Endothelial cell of umbilical vein (primary cell): ENCODE data around the gene NR3C1. TPM values are rescaled to one million over a fixed set of nuclear protein-coding genes. Genes with fewer than 3 reads are reported as not detected.

ENCODE experiments used
- BruUV-seq: library from RNA; stranded (reverse); fragments of 400-500 nt; replicated peaks from 2 replicates; lab custom pipeline; 2021; lab: Mats Ljungman, UMichigan
- CTCF ChIA-PET: fragments of 300-600, 350-600 bp; sonication (Branson Sonifier 250); formaldehyde crosslinking; loops from one replicate; lab custom pipeline; 2021; ENCODE audit warnings: antibody characterized with exemption, inconsistent platforms; lab: Charles Lee
- POLR2A ChIA-PET: fragments of 300-600, 350-600 bp; sonication (Branson Sonifier 250); formaldehyde crosslinking; loops from one replicate; lab custom pipeline; 2021; ENCODE audit warnings: antibody characterized with exemption, inconsistent platforms; lab: Charles Lee
- DNase-seq: peaks from one replicate; pipeline ENCODE4 v3.0.0-alpha.2; 2011; ENCODE audit warnings: low read depth, low spot score
- FAIRE-seq: peaks from 2 replicates; lab custom pipeline; 2011; peaks lifted over from hg19 to GRCh38; lab: Jason Lieb, UNC
- H2AFZ ChIP-seq: 2 replicates; pipeline ENCODE4 v1.6.0; 2012; ENCODE audit warnings: low read depth, low read length, control low read depth, inconsistent platforms
- H3K27ac ChIP-seq: 2 replicates; pipeline ENCODE4 v1.5.1; 2011; ENCODE audit warnings: low read depth, mild to moderate bottlenecking, control low read depth, low read length, moderate library complexity; ENCODE audit not compliant: insufficient read depth
- H3K27me3 ChIP-seq, 2 experiments: 2 replicates each; pipeline versions ENCODE4 v1.6.0 to v1.6.1; 2011; ENCODE audit warnings: low read length in 2 of 2, mixed read lengths in 1 of 2; ENCODE audit not compliant: control insufficient read depth in 2 of 2, insufficient read depth in 2 of 2
- H3K36me3 ChIP-seq, 2 experiments: 2 replicates in 1 of 2; 3 replicates in 1 of 2; pipeline ENCODE4 v1.5.1; 2011; ENCODE audit warnings: low read length in 2 of 2, mild to moderate bottlenecking in 1 of 2, moderate library complexity in 1 of 2; ENCODE audit not compliant: control insufficient read depth in 2 of 2, insufficient read depth in 2 of 2; ENCODE audit errors: extremely low read depth in 1 of 2
- H3K4me1 ChIP-seq: 3 replicates; pipeline ENCODE4 v1.5.1; 2011; ENCODE audit warnings: mild to moderate bottlenecking, low read length; ENCODE audit not compliant: control insufficient read depth, insufficient read depth; ENCODE audit errors: extremely low read depth
- H3K4me2 ChIP-seq: 2 replicates; pipeline ENCODE4 v1.6.1; 2011; ENCODE audit warnings: low read length, control low read depth, mixed read lengths; ENCODE audit not compliant: insufficient read depth
- H3K4me3 ChIP-seq, 3 experiments: fragments of 200-600 bp in 1 of 3; sonication (generic), shearing (Covaris generic) in 1 of 3; replicated peaks in 1 of 3; 2 replicates each; pipeline ENCODE4 v1.5.1; 2011 to 2016; ENCODE audit warnings: control low read depth in 3 of 3, low read length in 3 of 3, mild to moderate bottlenecking in 2 of 3, inconsistent platforms in 1 of 3, low read depth in 1 of 3, moderate library complexity in 1 of 3; ENCODE audit not compliant: insufficient read depth in 1 of 3
- H3K79me2 ChIP-seq: 2 replicates; pipeline ENCODE4 v1.6.0; 2012; ENCODE audit warnings: low read length, inconsistent platforms; ENCODE audit not compliant: control insufficient read depth, insufficient read depth
- H3K9ac ChIP-seq: replicated peaks from 2 replicates; pipeline ENCODE3; 2011; ENCODE audit warnings: low read length, control low read depth; ENCODE audit not compliant: insufficient read depth; ENCODE audit errors: extremely low read depth
- H3K9me1 ChIP-seq: replicated peaks from 3 replicates; pipeline ENCODE4 v1.6.0; 2011; ENCODE audit warnings: mild to moderate bottlenecking, low read length; ENCODE audit not compliant: control insufficient read depth, insufficient read depth; ENCODE audit errors: extremely low read depth
- H3K9me3 ChIP-seq: replicated peaks from 2 replicates; pipeline ENCODE4 v1.5.1; 2012; ENCODE audit warnings: low read length, inconsistent platforms; ENCODE audit not compliant: control insufficient read depth, insufficient read depth
- H4K20me1 ChIP-seq: replicated peaks from 2 replicates; pipeline ENCODE3; 2011; ENCODE audit warnings: mild to moderate bottlenecking, low read length; ENCODE audit not compliant: control insufficient read depth, insufficient read depth; ENCODE audit errors: extremely low read depth
- EZH2 ChIP-seq: IDR thresholded peaks from 2 replicates; pipeline ENCODE4 v1.6.1; 2012; ENCODE audit warnings: borderline replicate concordance, low read depth, mild to moderate bottlenecking, moderate library complexity, low read length, inconsistent platforms; ENCODE audit not compliant: severe bottlenecking
- FOS ChIP-seq: IDR thresholded peaks from 2 replicates; pipeline ENCODE4 v1.6.1; 2011; ENCODE audit warnings: mild to moderate bottlenecking, low read length, moderate library complexity, borderline replicate concordance; ENCODE audit not compliant: insufficient read depth
- GATA2 ChIP-seq: IDR thresholded peaks from 2 replicates; pipeline ENCODE4 v1.7.0; 2011; ENCODE audit warnings: low read depth, mild to moderate bottlenecking, moderate library complexity, mixed read lengths, low read length; ENCODE audit not compliant: insufficient read length, insufficient read depth
- JUN ChIP-seq: IDR thresholded peaks from 2 replicates; pipeline ENCODE4 v1.6.1; 2011; ENCODE audit warnings: borderline replicate concordance, low read depth; ENCODE audit not compliant: insufficient read length, insufficient read depth
- MYC ChIP-seq: IDR thresholded peaks from one replicate; pipeline ENCODE4 v1.6.1; 2011; ENCODE audit warnings: mild to moderate bottlenecking, low read depth, low read length
- POLR2A ChIP-seq: IDR thresholded peaks from 2 replicates; pipeline ENCODE4 v1.6.1; 2012; ENCODE audit warnings: low read depth, mild to moderate bottlenecking, control low read depth, low read length
- POLR2AphosphoS5 ChIP-seq: IDR thresholded peaks from 2 replicates; pipeline ENCODE4 v1.6.1; 2012; ENCODE audit warnings: low read depth, mild to moderate bottlenecking, control low read depth, low read length, moderate library complexity; ENCODE audit not compliant: insufficient read depth
- dilution Hi-C: fragments of 300-500 bp; cut with MboI; formaldehyde crosslinking; loops from one replicate; pipeline ENCODE4 v1.15.0; 2019; ENCODE audit warnings: low sequenced_read_pairs; ENCODE audit not compliant: extremely low pct_ligation_motif_present
- intact Hi-C: fragments of 100-400 bp; cut with micrococcal nuclease; formaldehyde crosslinking; loops from one replicate; pipeline ENCODE4 v1.10.0; 2022
- polyA plus RNA-seq, 4 experiments: library from polyadenylated mRNA; depleted of rRNA in 3 of 4; stranded (reverse) in 3 of 4; unstranded in 1 of 4; fragments of >200 nt; gene quantifications; 2 replicates each; pipeline versions ENCODE4 v1.2.1 to v1.2.3, GENCODE V29; 2011 to 2012; ENCODE audit warnings: missing spikeins in 1 of 4
- total RNA-seq: library from RNA; stranded (reverse); gene quantifications from 2 replicates; pipeline ENCODE4 v1.2.3, GENCODE V29; 2021
- TF ChIP-seq, protein P1 (sequence below), 2 donors: IDR thresholded peaks; 1 replicate in 1 of 2; 2 replicates in 1 of 2; pipeline ENCODE4 v1.5.1; 2011; ENCODE audit warnings: low read length in 2 of 2, mild to moderate bottlenecking in 2 of 2, moderate library complexity in 2 of 2, control low read depth in 1 of 2, inconsistent platforms in 1 of 2, low read depth in 1 of 2; ENCODE audit not compliant: insufficient read depth in 1 of 2; ENCODE audit errors: extremely low read depth in 1 of 2
- TF ChIP-seq, protein P2 (sequence below): IDR thresholded peaks from 2 replicates; pipeline ENCODE4 v1.6.1; 2011; ENCODE audit not compliant: insufficient read depth, insufficient read length

NR3C1 gene
- total and polyA plus RNA-seq, 2 donors (not counting 3 experiments of a cell fraction or from before 2014, with no cell fraction given): 4.1 to 17.0 TPM

DNA sequence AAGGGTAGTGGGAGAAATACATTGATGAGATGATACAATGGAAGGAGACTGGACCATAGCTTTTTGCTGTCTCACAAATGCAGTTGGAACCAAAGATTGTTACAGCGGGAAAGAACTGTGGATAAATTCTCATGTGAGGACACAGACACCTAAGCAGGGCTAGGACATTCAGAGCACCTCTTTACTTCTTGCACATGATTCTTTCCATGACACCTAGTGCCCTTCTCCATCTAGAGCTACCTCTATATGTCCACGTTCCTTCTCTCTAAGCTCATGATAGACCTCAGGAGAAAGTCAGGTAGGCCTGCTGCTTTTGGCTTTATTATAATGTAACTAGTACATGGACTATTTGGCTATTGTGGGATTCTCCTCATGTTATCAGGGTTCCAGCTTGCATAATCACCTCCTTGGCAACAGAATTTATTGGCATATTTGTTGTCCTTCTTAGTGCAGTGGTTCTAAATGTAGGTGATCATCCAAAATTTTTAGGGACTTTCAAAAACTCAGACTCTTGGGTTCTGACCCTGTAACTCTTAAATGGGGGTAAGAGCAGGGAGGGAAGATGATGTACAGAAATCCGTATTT, 27.2 kb downstream of the NR3C1 start:
- no peak for FAIRE-seq
- dilution Hi-C loops: loop anchor here (25.0 kb wide), 1 partner anchor 164 kb away; no protein-coding TSS in a partner anchor

DNA sequence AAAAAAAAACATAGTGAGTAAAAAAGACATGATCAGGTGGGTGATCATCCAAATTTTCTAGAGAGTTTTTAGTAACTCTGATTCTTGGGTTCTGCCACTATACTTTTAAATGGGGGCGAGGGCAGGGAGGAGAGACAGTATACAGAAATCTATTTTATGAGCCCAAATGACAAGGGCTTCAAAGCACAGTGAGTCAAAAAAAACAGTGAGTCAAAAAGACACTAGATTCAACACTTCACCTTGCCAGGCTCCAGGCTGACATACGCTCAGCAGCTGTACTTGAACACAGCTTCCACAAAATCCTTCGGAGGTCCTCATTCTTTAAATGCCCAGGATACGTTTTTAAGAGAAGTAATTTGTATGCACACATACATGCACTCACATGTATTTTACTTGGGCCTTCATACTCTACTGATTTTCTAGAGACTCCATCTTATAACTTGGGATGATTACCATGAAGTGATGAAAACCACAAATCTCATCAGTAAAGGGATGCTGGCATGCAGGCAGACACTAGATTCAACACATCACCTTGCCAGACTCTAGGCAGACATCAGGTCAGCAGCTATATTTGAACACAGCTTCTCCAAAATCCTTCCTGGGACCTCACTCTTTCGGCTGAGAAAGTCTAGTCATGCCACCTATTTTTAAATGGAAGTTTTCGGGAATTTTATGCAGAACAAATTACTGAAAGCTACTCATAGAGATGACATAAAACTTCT, 28.8 kb downstream of the NR3C1 start:
- Histone ChIP-seq H3K79me2 (peaks cover 32% of the 10 kb centered on the region), H4K20me1 (no peaks in the 10 kb centered on the region), H3K27ac (no peak overlapping the region), H3K4me1 (peaks cover 11% of the 10 kb centered on the region), H2AFZ (no peak overlapping the region), H3K36me3 (no peaks in the 10 kb centered on the region), H3K4me2 (no peak overlapping the region), H3K4me3 (no peak overlapping the region), H3K9me1 (no peaks in the 10 kb centered on the region), H3K27me3 (no peaks in the 10 kb centered on the region), H3K9ac (no peak overlapping the region), H3K9me3 (no peaks in the 10 kb centered on the region)
- ChIA-PET POLR2A (no interaction called here), CTCF (no interaction called here)
- BruUV-seq: no TSS peak
- no peak for DNase-seq
- TF ChIP-seq FOS (no peak), POLR2A (no peak), EZH2 (no peak), GATA2 (no peak), MYC (no peak), JUN (no peak), POLR2AphosphoS5 (no peak)
- TF ChIP-seq, protein P1, sequence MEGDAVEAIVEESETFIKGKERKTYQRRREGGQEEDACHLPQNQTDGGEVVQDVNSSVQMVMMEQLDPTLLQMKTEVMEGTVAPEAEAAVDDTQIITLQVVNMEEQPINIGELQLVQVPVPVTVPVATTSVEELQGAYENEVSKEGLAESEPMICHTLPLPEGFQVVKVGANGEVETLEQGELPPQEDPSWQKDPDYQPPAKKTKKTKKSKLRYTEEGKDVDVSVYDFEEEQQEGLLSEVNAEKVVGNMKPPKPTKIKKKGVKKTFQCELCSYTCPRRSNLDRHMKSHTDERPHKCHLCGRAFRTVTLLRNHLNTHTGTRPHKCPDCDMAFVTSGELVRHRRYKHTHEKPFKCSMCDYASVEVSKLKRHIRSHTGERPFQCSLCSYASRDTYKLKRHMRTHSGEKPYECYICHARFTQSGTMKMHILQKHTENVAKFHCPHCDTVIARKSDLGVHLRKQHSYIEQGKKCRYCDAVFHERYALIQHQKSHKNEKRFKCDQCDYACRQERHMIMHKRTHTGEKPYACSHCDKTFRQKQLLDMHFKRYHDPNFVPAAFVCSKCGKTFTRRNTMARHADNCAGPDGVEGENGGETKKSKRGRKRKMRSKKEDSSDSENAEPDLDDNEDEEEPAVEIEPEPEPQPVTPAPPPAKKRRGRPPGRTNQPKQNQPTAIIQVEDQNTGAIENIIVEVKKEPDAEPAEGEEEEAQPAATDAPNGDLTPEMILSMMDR (IDR thresholded peaks at IDR 0.05; ENCODE audit: extremely low read depth in 1 of 2, insufficient read depth in 1 of 2, low read depth in 1 of 2, low read length in 2 of 2): no peak
- TF ChIP-seq, protein P2, sequence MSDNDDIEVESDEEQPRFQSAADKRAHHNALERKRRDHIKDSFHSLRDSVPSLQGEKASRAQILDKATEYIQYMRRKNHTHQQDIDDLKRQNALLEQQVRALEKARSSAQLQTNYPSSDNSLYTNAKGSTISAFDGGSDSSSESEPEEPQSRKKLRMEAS: no peak
- intact Hi-C loops: no loop called here
- dilution Hi-C loops: loop anchor here (25.0 kb wide), 1 partner anchor 162 kb away; no protein-coding TSS in a partner anchor
- no peak for FAIRE-seq

More for the DNA sequence above, 27.2 kb downstream of the NR3C1 start:
- Histone ChIP-seq H3K9me1 (no peaks in the 10 kb centered on the region), H3K4me1 (peaks cover 11% of the 10 kb centered on the region), H3K4me3 (no peak overlapping the region), H3K9ac (no peak overlapping the region), H3K4me2 (no peak overlapping the region), H3K79me2 (peaks cover 34% of the 10 kb centered on the region), H3K27ac (no peak overlapping the region), H3K9me3 (no peaks in the 10 kb centered on the region), H3K36me3 (no peaks in the 10 kb centered on the region), H3K27me3 (no peaks in the 10 kb centered on the region), H4K20me1 (no peaks in the 10 kb centered on the region), H2AFZ (no peak overlapping the region)
- ChIA-PET POLR2A (no interaction called here), CTCF (interaction anchor here (0.6 to 1.1 kb wide), 4 partner anchors 15 to 38 kb away, joined by 3 to 4 read pairs (median 3); no protein-coding TSS in a partner anchor)
- intact Hi-C loops: no loop called here
- DNase-seq: no peak
- TF ChIP-seq EZH2 (no peak), MYC (no peak), FOS (no peak)
- TF ChIP-seq, protein P2: no peak
- BruUV-seq: no TSS peak
